Activated CD8-positive, alpha-beta memory T cell treated with anti-CD3 and anti-CD28 coated beads, Interleukin-2, amount 50 U/mL, for 48 hours (primary cell): Measurements from ENCODE around the gene TMEM132C.
"Not testable (repeated sequence)": the region's sequence is repeated elsewhere in the genome, so short reads cannot be mapped to it uniquely, and the experiment has no call there.

Source experiments
- DNase-seq: peaks from one replicate; pipeline ENCODE4 v3.0.0-alpha.2; 2020

TMEM132C gene

DNA sequence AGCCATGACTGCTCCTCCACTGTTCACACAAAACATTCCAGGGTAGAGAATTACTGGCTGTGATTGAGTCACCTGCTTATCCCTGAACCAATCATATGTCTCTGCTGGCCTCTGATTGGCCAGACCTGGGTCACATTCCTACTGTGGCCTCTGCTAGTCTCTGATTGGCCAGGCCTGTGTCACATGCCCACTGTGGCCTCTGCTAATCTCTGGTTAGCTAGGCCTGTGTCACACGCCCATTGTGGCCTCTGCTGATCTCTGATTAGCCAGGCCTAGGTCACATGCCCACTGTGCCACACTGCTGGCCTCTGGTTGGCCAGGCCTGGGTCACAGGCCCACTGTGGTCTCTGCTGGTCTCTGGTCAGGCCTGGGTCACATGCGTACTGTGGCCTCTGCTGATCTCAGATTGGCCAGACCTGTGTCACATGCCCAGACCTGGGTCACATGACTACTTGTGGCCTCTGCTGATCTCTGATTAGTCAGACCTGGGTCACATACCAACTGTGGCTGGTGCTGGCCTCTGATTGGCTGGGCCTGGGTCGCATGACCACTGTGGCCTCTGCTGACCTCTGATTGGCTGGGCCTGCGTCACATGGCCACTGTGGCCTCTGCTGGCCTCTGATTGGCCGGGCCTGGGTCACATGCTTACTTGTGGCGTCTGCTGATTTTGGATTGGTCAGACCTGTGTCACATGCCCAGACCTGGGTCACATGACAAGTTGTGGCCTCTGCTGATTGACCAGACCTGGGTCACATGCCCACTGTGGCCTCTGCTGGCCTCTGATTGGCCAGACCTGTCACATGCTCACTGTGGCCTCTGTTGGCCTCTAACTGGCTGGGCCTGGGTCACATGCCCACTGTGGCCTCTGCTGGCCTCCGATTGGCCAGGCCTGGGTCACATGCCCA lies 305.2 kb downstream of the TMEM132C start:
- DNase-seq, result no peak

DNA sequence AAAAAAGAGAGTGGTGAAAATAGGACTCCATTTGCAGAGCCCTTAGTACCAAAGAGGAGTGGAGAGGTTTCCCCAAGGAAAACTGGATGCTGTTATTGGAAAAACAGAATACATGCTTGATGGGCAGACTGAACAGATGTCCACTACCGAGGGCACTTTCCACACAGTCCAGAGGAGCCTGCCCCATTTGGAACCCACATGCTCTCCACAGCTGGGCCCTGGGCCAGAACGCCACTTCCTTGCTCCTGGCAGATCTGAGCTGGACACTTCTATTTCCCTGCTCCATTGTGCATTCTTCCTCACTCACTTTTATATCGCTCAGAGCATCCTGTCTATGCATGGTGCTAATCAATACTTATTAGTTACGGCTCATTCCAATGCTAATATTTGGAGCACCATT lies 306.9 kb downstream of the TMEM132C start:
- DNase-seq, result no peak

DNA sequence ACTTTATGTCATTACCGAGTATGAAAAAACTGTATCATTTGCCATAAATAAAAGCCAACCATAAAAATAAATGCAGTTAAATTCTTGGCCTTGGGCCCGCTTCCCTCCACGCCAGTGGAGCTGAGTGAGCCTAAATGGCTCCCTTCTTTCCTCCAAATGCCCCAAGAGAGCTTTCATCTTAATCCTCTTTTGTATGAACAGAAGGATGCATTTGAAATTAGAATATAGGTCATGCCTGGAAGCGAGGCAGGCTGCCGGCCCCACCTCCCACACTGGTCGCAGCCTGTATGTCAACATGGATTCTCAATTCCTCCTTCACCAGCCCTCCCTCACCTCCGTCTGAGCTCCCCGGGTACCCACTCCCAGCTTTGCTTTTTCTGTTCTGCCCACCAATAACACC lies 311.1 kb downstream of the TMEM132C start:
- DNase-seq, result no peak

DNA sequence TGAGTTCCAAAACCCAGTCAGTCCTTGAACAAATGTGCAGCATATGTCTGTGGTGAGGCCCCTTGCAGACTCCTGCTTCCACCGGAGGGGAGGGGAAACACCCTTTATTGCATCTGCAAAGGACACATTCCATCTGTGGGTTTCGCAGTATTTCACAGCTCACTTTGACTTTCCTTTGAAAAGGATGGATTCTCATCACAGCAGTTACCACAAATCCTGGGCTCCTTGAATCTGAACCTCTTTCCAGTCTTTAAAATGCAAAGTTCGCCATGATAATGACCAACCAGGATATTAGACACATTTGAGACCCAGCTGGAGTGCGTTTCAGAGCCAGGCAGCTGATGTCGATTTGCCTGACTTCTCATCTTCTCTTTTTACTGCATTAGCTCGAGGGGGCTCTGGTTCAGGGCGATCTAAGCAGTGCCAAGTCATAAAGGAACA lies 314.4 kb downstream of the TMEM132C start:
- DNase-seq, result no peak

DNA sequence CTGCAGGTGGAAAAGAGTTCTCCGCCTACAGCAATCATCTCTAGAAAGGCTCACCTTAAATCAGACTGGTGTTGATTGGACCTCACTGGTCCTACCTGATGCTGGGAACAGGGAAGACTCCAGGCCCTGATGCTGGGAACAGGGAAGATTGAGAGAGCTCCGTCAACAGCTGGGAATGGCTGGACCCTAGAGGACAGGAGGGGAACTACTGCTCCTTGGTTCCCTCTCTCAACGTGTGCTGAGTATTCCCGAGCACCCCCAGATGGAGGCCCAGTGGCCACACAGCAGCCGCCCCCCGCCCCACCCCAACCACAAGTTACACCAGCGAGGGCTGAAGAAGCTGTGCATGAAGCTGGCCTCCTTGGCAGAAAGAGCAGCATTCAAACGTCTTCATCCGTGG lies 316.5 kb downstream of the TMEM132C start:
- no peak for DNase-seq

DNA sequence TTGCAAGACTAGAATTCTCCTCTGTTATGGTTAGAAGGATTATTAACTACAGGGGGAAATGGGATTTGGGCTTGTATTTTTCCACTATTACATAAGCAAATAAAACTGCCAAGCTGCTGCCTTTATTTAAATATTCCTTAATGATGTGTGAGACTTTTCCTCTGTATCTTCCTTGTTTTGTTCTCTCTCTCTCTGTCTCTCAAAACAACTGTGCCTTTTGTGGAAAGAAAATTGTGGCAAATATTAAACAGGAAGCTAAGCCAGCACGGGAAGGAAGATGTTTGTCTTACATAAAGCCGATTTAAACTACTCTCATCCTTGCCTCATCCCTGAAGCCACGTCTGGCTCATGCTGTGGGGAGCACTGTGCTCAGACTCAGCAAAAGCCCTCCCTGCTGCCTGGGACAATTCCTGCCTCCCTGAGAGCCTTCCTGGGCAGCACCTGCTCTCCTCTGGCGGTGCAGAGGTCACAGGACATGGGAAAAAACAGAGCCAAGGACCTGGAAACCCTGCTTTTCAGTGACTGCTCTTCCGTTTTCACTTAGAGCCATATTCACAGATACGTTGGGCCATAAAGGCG lies 319.6 kb downstream of the TMEM132C start:
- DNase-seq, result no peak

DNA sequence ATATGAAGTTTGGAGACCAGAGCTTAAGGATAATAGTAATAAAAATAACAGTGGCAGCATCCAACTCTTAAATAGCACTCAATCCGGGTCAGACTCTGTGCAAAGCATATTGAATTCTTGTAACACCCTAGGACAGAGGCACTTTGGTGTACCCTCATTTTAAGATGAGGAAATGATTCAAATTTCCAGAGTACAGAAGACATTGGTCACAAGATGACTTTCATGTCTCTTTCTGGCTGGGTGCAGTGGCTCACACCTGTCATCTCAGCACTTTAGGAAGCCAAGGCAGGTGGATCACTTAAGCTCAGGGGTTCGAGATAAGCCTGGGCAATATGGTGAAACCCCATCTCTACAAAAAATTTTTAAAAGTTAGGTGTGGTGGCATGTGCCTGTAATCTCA lies 320.9 kb downstream of the TMEM132C start:
- DNase-seq, result no peak

DNA sequence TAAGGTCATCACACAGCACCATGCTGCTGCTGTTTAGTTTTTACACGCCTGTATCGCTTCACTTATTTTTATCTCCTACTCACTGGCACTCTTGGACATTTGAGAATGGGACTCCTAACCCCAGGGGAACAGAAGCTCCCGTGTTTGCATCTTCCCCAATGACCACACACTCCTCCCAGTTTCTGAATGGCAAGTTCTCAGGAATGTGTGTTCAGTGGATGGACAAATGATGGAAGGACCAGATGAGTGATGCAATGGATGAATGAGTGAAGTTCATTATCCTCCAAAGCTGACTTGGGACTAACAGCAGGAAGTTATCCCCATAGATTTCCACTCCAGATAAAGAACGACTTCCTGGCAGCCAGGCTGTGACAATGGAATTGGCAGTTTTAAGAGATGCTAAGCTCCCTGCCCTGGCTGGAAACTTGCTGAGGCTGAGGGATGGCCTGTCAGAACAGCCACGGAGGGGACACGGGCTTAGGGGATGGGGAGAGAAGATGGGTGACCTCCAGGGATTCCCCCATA lies 325.3 kb downstream of the TMEM132C start:
- DNase-seq, result no peak

DNA sequence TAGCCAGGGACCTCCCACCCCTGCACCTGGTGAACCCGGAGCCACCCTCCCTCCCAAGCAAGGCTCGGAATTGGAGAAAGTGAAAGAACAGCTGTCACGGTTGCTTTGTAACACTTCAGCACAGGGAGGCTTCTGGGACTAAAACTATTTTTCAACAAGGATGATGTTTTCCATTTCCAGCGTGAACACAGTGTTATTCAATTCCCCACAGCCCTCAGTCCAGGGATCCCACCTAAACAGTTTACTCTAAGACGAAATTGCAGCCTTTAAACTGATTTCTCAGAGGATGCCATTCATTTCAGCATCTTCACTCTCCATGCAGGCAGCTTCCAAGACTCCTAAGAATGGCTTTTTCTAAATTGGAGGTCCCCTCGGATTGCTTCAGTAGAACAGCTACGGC lies 327.6 kb downstream of the TMEM132C start:
- no peak for DNase-seq

DNA sequence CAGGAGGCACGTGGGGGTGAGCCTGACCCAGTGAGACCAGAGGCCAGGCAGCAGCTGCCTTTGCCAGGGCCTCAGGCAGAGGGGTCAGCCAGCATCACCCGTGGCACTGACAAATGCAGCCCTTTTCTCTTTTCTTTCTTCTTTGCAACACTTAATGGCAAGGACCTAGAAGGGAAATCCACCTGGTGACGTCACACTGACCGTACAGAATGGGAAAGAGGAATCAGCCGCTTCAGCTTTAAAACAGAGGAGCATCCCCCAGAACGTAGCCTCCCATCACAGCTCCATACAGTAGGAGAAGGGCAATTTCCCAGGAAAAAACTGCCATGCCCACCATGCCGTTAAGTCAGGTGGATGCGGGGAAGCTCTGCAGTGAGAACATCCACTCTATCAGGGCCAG lies 328.6 kb downstream of the TMEM132C start:
- DNase-seq, result no peak

DNA sequence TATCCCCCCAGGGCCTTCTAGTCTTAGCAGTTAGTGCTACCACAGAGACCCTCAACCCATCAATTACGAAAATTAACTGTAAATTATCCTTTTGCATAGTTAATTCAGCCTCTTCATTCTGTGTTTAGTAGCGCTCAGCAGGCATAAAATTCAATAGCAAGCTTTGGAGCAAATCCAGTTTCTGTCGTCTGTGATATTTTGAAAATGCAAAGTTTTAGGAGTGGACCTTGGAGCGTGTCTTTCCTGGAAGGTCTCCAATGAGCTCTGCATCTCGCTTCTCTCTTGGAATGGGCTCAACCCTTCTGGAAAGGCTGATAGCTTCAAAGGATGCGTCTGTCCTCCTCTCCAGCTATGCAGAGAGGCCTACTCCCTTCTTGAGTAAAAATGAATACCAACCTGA lies 333.9 kb downstream of the TMEM132C start:
- no peak for DNase-seq

DNA sequence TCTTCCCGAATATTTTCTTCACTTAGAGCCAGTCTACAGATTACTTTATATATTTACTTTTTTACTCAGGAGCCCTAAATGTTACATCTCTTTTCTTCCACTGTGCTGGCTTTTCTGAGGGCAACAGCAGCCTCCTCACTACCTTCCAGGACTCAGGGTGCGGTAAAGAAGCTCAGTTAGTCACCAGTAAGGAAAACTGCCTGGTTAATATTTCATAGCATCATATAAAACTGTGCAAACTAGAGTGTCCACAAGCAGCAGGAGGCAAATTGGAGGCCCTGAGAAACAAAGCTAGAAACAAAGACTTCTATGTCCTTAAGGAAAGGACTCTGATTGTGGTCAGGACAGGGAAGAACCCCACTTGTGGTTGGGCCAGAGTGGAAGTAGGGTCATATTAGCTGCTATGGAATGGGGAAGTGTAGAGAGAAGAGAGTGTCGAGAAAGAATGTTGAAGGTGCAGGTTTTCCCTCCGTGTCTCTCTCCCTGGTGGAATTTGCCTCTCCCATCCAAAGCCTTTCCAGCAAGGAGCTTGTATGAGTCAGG lies 336.7 kb downstream of the TMEM132C start:
- no peak for DNase-seq

DNA sequence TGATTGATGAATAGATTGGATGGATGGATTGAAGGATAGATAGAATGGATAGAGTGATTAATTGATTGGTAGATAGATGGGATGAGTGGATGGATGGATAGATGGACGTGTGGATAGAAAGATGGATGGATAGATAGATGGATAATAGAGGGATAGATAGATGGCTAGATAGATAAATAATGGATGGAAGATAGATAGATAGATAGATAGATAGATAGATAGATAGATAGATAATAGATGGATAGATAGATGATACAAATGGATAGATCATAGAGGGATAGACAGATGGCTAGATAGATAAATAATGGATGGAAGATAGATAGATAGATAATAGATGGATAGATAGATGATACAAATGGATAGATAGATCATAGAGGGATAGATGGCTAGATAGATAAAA lies 337.2 kb downstream of the TMEM132C start:
- not testable (repeated sequence) for DNase-seq

DNA sequence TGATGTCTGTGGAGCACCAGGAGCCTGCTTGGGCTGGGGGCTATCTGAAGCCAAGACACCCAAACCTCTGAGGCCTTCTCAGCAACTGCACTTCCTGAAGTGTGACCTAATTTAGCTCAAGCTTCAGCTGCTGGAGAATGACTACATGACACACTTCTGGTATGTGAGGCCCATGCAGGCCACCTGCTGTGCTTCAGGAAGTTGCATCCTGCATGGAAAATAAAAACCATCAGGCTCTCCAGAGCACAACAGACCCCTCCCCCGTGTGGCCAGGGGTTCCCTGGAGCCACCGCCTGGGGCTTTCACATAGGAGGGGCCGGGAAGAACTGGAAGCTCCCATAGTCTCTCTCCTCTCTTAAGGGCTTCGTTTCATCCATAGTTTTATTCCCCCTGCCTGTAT lies 339.1 kb downstream of the TMEM132C start:
- DNase-seq, result no peak

DNA sequence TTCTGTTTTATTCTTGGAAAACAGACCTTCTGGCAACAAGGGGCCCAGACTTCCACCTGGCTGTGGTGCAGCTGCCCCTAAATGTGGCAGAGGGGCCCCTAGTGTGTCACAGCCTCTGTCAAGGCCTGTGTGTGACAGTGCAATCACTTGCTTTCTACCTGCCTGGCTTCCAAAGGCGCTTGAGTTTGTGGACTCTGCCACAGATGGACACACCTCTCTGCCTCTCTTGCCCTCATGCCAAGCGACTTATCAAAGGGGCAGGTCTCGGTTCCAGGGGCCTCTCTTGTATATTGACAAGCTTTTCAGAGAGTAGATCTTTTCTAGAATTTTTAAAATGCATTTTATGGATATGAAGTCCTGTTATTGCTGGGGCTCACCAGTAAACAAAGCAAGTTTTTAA lies 339.6 kb downstream of the TMEM132C start:
- no peak for DNase-seq

DNA sequence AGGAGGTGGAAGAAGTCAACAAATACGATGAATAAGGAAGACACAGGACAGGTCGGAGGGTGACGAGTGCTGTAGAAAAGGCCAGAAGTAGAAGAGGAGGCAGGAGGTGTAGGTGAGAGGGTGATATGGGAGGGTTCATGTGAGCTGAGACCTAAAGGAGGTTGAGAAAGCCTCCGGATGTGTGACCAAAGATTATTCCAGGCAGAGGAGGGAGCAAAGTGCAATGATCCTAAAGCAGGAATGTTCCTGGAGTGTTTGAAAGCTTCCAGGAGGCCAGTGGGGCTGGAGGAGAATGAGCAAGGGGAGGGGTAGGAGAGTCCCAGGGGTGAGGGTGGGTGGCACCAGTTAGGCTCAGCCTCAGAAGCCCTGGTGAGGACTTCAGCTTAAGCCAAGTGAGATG lies 340.0 kb downstream of the TMEM132C start:
- no peak for DNase-seq

DNA sequence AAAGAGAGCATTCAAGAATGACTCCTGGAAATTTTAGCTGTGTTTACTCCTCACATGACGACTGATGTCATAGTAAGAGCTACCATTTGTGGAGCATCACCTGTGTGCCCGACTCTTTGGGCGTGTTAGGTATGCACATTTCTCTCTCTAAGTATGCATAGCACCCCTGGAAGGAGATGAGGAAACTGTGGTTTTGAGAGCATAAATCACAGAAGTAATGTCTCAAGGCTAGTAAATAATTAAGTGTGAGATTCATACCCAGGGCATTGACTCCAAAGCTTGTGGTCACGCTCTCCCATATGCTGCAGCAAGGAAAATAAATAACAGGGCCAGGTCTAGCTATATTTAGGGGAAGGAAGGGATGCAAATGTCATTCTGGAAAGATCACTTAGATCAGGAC lies 340.7 kb downstream of the TMEM132C start:
- no peak for DNase-seq

DNA sequence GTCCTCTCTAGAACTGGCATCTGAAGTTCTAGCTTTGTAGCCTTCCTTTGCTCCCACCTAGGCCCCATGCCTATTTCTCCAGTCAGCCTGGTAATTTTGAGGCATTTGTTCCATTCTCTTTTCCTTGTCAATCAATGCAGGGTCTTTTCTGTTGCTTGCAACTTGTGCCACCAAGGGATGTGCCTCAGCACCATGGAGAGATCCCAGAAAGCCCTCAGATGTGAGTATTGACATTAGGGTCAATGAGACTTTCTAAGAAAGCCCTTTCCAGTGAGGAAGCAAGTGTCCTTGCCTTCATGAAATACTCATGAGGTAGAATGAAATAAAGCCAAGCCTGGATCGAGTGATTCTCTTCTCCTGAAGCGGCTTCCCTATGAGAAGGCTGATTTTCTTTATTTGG lies 342.9 kb downstream of the TMEM132C start:
- DNase-seq, result no peak

DNA sequence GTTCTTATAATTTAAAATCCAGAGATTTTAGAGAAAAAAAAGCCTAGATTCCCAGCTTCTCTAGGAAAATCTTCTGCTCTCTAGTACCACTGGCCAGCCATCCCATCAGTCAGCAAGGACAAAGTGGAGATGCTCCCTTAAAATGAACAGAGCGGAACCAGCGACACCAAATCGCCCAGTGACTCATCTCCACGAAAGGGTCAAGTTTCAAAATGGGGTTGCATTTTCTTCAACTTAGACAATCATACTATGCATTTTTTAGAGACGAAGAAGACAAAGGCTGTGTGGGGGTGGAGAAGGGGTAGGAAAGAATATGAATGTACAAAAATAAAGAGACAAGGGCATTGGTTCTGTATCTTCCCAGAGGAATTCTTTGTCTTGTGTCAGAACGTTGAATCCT lies 344.8 kb downstream of the TMEM132C start:
- DNase-seq, result no peak

DNA sequence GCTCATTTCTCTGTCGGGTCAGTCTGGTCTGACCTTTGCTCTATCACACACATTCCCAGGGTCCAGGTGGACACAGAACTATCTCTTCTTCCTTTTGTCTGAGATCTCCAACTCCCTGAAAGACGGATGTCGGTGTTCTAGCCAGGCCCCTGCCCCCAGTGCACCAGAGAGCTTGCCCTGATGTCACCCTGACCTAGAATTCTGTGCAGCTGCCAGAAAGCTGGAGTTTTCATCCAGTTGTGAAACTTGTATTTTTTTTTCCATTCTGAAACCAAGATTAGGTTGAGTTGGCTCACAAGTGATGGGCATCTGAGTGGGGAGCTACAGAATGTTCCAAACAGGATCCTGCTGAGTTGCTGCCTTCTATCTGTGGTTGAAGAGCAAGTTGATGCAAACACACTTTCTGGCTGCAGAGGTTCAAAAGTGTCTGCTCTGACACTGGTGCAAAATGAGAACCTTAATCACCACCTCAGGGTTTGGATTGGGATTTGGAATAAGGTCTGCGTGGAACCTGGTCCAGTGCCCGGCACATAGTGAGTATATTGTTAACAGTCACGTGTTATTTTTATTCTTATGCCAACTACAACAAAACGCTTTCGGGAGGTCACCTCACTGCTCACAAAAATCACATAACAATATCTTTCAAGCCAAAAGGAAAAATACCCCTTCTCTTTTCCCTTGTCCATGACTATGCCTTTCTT lies 345.3 kb downstream of the TMEM132C start:
- DNase-seq, result no peak

DNA sequence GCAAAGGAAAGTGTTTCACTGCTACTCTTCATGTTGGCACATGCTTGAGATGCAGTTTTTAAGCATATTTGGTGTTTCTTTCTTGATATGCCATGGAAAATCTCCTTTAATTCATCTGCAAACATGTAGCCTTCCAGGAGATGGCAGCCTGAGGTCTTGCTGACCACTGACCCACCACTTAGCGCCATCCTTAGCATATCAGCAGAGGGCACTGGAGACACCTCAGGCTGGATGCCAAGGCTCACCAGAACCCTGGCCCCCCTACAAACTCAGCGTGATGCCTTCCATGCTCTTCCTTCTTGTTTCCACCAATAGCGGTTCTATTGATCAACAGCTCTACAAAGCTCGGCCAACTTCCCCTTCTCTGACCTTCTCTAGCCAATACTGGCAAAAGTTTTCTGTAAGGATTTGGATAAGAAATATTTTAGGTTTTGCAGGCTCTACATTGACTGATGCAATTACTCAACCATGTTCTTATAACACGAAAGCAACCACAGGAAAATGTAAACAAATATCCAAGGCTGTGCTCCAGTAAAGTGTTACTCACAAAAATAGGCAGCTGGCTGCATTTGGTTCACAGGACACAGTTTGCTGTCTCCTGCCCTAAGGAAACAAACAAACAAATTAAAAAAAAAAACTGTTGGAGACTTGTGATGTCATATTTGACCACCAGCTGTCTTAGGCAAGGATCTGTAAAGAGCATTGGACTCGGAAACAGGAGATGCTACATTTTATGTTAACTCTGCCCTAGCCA lies 347.0 kb downstream of the TMEM132C start:
- DNase-seq, result no peak

DNA sequence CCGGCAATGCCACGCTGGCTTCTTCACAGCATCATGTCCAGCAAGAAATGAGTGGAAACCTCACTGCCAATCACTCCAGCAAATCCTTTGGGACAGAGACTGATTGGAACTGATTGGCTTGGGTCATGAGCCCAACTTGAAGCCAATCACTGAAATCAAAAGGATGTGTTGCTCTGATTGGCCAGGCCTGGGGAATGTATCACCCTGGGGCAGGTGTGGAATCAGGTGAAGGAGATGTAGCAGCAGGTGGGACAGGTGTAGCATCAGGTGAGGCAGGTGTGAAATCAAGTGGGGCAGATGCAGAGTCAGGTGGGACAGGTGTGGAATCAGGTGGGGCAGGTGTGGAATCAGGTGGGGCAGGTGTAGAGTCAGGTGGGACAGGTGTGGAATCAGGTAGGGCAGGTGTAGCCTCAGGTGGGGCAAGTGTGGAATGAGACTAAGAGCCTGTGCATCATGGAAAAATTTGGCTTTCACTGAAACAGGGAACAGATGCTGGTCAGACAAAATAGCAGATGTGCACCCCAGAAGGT lies 350.4 kb downstream of the TMEM132C start:
- no peak for DNase-seq
